Suprapubic skin (tissue), 4 donors: Measurements from ENCODE around the gene ZNF536. TPM values are rescaled to one million over a fixed set of nuclear protein-coding genes. Genes with fewer than 3 reads are reported as not detected.
A peak's percentile ranks its signal among the peaks of the same experiment; 100 is the strongest.

ENCODE experiments used
- DNase-seq, 2 donors: peaks; one replicate each; pipeline ENCODE4 v3.0.0-alpha.2; 2019; ENCODE audit warnings: low spot score in 2 of 2
- H3K27ac ChIP-seq: fragments of 200-600 bp; sonication (generic); one replicate; pipeline ENCODE4 v1.5.1; 2019
- H3K27me3 ChIP-seq: fragments of 200-600 bp; sonication (generic); one replicate; pipeline ENCODE4 v1.5.1; 2019
- H3K36me3 ChIP-seq: fragments of 200-600 bp; sonication (generic); one replicate; pipeline ENCODE4 v1.5.1; 2019
- H3K4me1 ChIP-seq: fragments of 200-600 bp; sonication (generic); one replicate; pipeline ENCODE4 v1.5.1; 2019
- H3K4me3 ChIP-seq: fragments of 200-600 bp; sonication (generic); one replicate; pipeline ENCODE4 v1.5.1; 2019; ENCODE audit warnings: mild to moderate bottlenecking
- H3K9me3 ChIP-seq: fragments of 200-600 bp; sonication (generic); one replicate; pipeline ENCODE4 v1.5.1; 2019
- CTCF ChIP-seq, 2 donors: fragments of 200-600 bp in 1 of 2; fragments of 450-650 bp in 1 of 2; sonication (generic) in 1 of 2; IDR thresholded peaks; one replicate each; pipeline ENCODE4 v1.5.1; 2016 to 2019; ENCODE audit warnings: antibody characterized with exemption in 2 of 2, mild to moderate bottlenecking in 1 of 2, moderate library complexity in 1 of 2
- EP300 ChIP-seq: sonication (generic); formaldehyde crosslinking; IDR thresholded peaks from one replicate; pipeline ENCODE4 v1.6.1; 2017; ENCODE audit warnings: antibody characterized with exemption
- POLR2A ChIP-seq, 2 donors: fragments of 450-650 bp; IDR thresholded peaks; one replicate each; pipeline ENCODE4 v1.6.1; 2017; ENCODE audit warnings: antibody characterized with exemption in 2 of 2, mild to moderate bottlenecking in 2 of 2, moderate library complexity in 2 of 2
- POLR2AphosphoS5 ChIP-seq, 3 donors: sonication (generic); formaldehyde crosslinking; IDR thresholded peaks; one replicate each; pipeline ENCODE4 v1.6.1; 2017; ENCODE audit warnings: antibody characterized with exemption in 3 of 3
- WGBS: methylation state at CpG from one replicate; pipeline ENCODE4 v1.1.5; 2018; 5-methylcytosine and 5-hydroxymethylcytosine counted together
- total RNA-seq, 4 donors: library from RNA; depleted of rRNA; stranded (reverse); fragments of >200 nt; gene quantifications; one replicate each; pipeline ENCODE4 v1.1.0, GENCODE V29; 2016

Gene ZNF536
- 1 to 10 TPM in 1 of 4 donors, under 1 TPM in 3; 0.10 to 1.5 (median 0.51) TPM for total RNA-seq

DNA sequence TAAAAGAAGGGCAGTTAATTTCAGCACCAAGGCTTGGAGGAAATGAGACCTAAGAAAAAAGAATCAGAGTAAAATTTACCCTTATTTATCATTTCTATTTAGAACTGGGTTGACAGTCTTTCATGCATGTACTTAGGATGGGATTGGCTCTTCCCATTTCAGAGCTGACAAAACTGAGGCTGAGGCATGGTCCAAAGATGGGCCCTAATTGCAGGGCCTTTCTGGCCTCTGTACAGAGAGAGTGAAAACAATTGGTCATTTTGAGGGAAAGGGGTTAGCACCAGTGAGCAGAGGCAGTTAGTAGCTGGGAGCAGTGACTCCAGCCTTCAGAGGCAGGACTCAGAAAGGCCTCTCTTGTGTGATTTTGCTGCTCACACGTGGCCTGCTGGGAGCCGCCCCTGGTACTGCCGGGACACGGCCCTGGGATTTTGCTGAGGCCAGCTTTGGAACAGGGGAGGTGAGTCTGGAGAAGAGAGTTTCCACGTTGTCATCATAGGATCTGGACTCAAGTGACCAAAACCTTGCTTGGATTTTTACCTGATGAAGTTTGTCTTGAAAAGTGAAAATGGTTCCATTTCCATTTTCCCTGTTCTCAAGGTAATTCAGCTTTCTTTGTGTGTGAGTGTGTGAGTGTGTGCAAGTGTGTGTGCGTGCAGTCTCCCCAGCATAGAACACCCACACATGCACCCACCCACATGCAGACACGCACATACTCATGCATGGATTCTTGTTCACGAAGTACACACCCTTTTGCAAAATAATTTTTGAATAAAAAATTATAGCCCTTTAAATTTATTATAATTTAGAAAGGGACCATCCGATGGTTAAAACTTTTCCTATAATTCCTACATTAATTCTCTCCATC, at the start of gene ZNF536:
Gene ZNF536, plus strand, starts transcription at position 425 of the 865 bp plus-strand sequence. CDS start 71,179 bp downstream, outside the sequence.
- no peak for TF ChIP-seq CTCF (IDR thresholded peaks at IDR 0.05)
- TF ChIP-seq POLR2AphosphoS5 (IDR thresholded peaks at IDR 0.05): no peak
- no peak for TF ChIP-seq POLR2A (IDR thresholded peaks at IDR 0.05)
- TF ChIP-seq EP300: no peak
- no peak within 1 kb of the TSS for H3K27ac ChIP-seq
- no peaks in the 10 kb centered on the region for H3K36me3 ChIP-seq
- H3K4me1 ChIP-seq: peaks cover 11% of the 10 kb centered on the region
- H3K4me3 ChIP-seq: no peak within 1 kb of the TSS
- no peaks in the 10 kb centered on the region for H3K9me3 ChIP-seq
- WGBS: 52% methylated on average over 9 of the region's 9 CpGs
- peaks cover 71% of the 10 kb centered on the region for H3K27me3 ChIP-seq
- DNase-seq: no peak

GRCh38 chr19:30322641-30323320, 49.4 kb upstream of the ZNF536 start:
- Histone ChIP-seq H3K27ac (no peak overlapping the region), H3K27me3 (no peaks in the 10 kb centered on the region), H3K9me3 (no peaks in the 10 kb centered on the region), H3K4me1 (peaks cover 4% of the 10 kb centered on the region), H3K4me3 (no peak overlapping the region), H3K36me3 (no peaks in the 10 kb centered on the region)
- no peak for TF ChIP-seq CTCF (IDR thresholded peaks at IDR 0.05)
- TF ChIP-seq POLR2AphosphoS5 (IDR thresholded peaks at IDR 0.05): no peak
- no peak for TF ChIP-seq EP300
- TF ChIP-seq POLR2A (IDR thresholded peaks at IDR 0.05): no peak
- 71% methylated on average over 6 of the region's 6 CpGs for WGBS
- DNase-seq: peak in 1 of 2 donors; percentile 28

- TF ChIP-seq CTCF (IDR thresholded peaks at IDR 0.05): no peak
- no peak for TF ChIP-seq EP300
- no peak for TF ChIP-seq POLR2A (IDR thresholded peaks at IDR 0.05)
- no peak for TF ChIP-seq POLR2AphosphoS5 (IDR thresholded peaks at IDR 0.05)
- H3K36me3 ChIP-seq: no peaks in the 10 kb centered on the region
- H3K4me1 ChIP-seq: peaks cover 4% of the 10 kb centered on the region
- DNase-seq: no peak
- no peaks in the 10 kb centered on the region for H3K27me3 ChIP-seq
- no peaks in the 10 kb centered on the region for H3K9me3 ChIP-seq
- no peak overlapping the region for H3K27ac ChIP-seq
- H3K4me3 ChIP-seq: no peak overlapping the region
Observed at GRCh38 chr19:30323904-30324303, 48.3 kb upstream of the ZNF536 start.

DNA sequence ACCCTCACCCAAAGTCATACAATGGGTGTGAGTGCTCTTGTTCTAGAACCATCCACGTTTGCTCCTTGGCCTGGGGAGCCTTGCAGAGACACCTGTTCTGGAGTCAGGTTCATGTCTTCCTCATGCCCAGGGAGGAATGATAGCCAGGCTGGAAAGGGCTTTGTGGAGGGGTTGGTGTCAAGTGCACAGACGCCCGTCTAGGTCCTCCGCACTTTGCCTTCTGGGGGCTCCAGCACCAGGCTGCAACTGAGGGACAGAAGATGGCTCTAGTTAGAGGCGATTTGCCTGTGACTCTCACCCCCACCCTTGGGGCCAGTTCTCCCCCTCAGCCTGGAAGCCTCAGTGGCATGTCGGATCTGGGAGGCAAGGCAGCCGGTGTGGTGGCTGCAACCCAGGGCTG, 47.2 kb upstream of the ZNF536 start:
- 87% methylated on average over 7 of the region's 7 CpGs for WGBS
- no peaks in the 10 kb centered on the region for H3K9me3 ChIP-seq
- no peaks in the 10 kb centered on the region for H3K36me3 ChIP-seq
- TF ChIP-seq CTCF (IDR thresholded peaks at IDR 0.05) (no peak), POLR2AphosphoS5 (IDR thresholded peaks at IDR 0.05) (no peak), POLR2A (IDR thresholded peaks at IDR 0.05) (no peak)
- peak; percentile 16 to 29 for DNase-seq
- no peak overlapping the region for H3K4me3 ChIP-seq
- no peaks in the 10 kb centered on the region for H3K27me3 ChIP-seq
- no peak overlapping the region for H3K27ac ChIP-seq
- peaks cover 4% of the 10 kb centered on the region for H3K4me1 ChIP-seq
